Chondrocyte (in vitro differentiated cells): ENCODE data around the gene EREG. TPM values are rescaled to one million over a fixed set of nuclear protein-coding genes. Genes with fewer than 3 reads are reported as not detected.
A peak's percentile ranks its signal among the peaks of the same experiment; 100 is the strongest.

Experiments
- DNase-seq: peaks from one replicate; pipeline ENCODE4 v3.0.0; 2021; ENCODE audit warnings: mixed read lengths, low spot score
- H3K27ac Mint-ChIP-seq: one replicate; pipeline ENCODE4 v1.8.0; 2021; ENCODE audit warnings: mild to moderate bottlenecking, moderate library complexity, mixed read lengths; ENCODE audit not compliant: unreplicated experiment
- H3K27me3 Mint-ChIP-seq: 2 replicates; pipeline ENCODE4 v1.8.0; 2021; ENCODE audit warnings: low read depth, mixed read lengths
- H3K36me3 Mint-ChIP-seq: 2 replicates; pipeline ENCODE4 v1.8.0; 2021; ENCODE audit warnings: low read depth, mixed read lengths
- H3K4me1 Mint-ChIP-seq: 2 replicates; pipeline ENCODE4 v1.8.0; 2021; ENCODE audit warnings: low read depth, mild to moderate bottlenecking, mixed read lengths
- H3K4me3 Mint-ChIP-seq: one replicate; pipeline ENCODE4 v1.8.0; 2021; ENCODE audit warnings: mild to moderate bottlenecking, moderate library complexity, mixed read lengths; ENCODE audit not compliant: unreplicated experiment
- H3K9me3 Mint-ChIP-seq: 2 replicates; pipeline ENCODE4 v1.8.0; 2021; ENCODE audit warnings: low read depth, mixed read lengths
- CTCF ChIP-seq: fragments of 200-600 bp; sonication (generic); IDR thresholded peaks from 2 replicates; pipeline ENCODE4 v1.5.0; 2021; ENCODE audit warnings: antibody characterized with exemption, mild to moderate bottlenecking, moderate library complexity
- total RNA-seq: library from RNA; stranded (reverse); gene quantifications from 3 replicates; pipeline ENCODE4 v1.2.1, GENCODE V29; 2021

EREG gene
- total RNA-seq, 1 donor from 2014 or later = not detected

GRCh38 chr4:74368596-74368995, 3.7 kb downstream of the EREG start:
- Mint-ChIP-seq H3K27ac (no peak overlapping the region), H3K9me3 (no peaks in the 10 kb centered on the region), H3K4me3 (no peak overlapping the region), H3K4me1 (peaks cover 17% of the 10 kb centered on the region), H3K27me3 (peaks cover 37% of the 10 kb centered on the region), H3K36me3 (no peaks in the 10 kb centered on the region)
- no peak for TF ChIP-seq CTCF
- no peak for DNase-seq

- Mint-ChIP-seq H3K4me1 (peaks cover 16% of the 10 kb centered on the region), H3K4me3 (no peak overlapping the region), H3K36me3 (no peaks in the 10 kb centered on the region), H3K27me3 (peaks cover 26% of the 10 kb centered on the region), H3K27ac (no peak overlapping the region), H3K9me3 (no peaks in the 10 kb centered on the region)
- no peak for DNase-seq
- TF ChIP-seq CTCF = no peak
Observed at GRCh38 chr4:74369855-74370254, 4.9 kb downstream of the EREG start.

GRCh38 chr4:74370912-74371311, 6.0 kb downstream of the EREG start:
- H3K4me3 Mint-ChIP-seq = no peak overlapping the region
- TF ChIP-seq CTCF = peak; percentile 85
- no peaks in the 10 kb centered on the region for H3K9me3 Mint-ChIP-seq
- H3K36me3 Mint-ChIP-seq = no peaks in the 10 kb centered on the region
- peaks cover 9% of the 10 kb centered on the region for H3K4me1 Mint-ChIP-seq
- no peak overlapping the region for H3K27ac Mint-ChIP-seq
- no peak for DNase-seq
- peaks cover 18% of the 10 kb centered on the region for H3K27me3 Mint-ChIP-seq

GRCh38 chr4:74374128-74374527, 9.2 kb downstream of the EREG start:
- Mint-ChIP-seq H3K4me3 (no peak overlapping the region), H3K9me3 (no peaks in the 10 kb centered on the region), H3K27me3 (peaks cover 6% of the 10 kb centered on the region), H3K4me1 (peaks cover 9% of the 10 kb centered on the region), H3K36me3 (no peaks in the 10 kb centered on the region), H3K27ac (no peak overlapping the region)
- no peak for DNase-seq
- TF ChIP-seq CTCF = no peak

GRCh38 chr4:74374561-74375327, 9.8 kb downstream of the EREG start:
- Mint-ChIP-seq H3K27me3 (peaks cover 3% of the 10 kb centered on the region), H3K4me1 (peaks cover 9% of the 10 kb centered on the region)
- no peak for DNase-seq

More at GRCh38 chr4:74374561-74375327, 9.8 kb downstream of the EREG start:
- TF ChIP-seq CTCF = no peak
- Mint-ChIP-seq H3K9me3 (no peaks in the 10 kb centered on the region), H3K4me3 (no peak overlapping the region), H3K27ac (peak overlapping the region; percentile 4), H3K36me3 (no peaks in the 10 kb centered on the region)
